ENCODE measurements around the gene MUSTN1. TPM values are rescaled to one million over a fixed set of nuclear protein-coding genes. Genes with fewer than 3 reads are reported as not detected.

Gene MUSTN1
- total and polyA plus RNA-seq, 2 donors (not counting 3 experiments of a cell fraction or from before 2014, with no cell fraction given): 1.1 to 2.2 TPM

DNA sequence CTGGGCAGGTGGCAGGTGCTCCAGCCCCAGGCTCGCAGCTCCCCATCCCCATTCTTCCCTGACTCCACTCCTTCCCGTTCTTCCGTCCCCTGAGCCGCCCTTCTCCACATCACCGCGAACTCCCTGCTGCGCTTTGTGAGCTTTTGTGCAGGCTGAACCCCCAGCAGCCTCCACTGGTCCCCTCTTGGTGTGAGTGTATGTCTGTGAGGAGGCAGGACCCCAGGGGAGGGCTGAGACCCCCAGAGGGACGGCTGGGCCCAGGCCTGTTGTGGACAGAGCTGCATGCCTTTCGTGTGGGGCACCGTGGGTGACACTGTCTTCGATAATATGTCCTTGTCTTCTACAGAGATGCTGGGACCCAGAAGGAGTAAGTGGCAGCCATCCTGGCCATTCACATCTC, 47.6 kb downstream of the MUSTN1 start:
- no peaks in the 10 kb centered on the region for H3K9me1 ChIP-seq (replicated peaks; ENCODE audit: control insufficient read depth, extremely low read depth, insufficient read depth, low read length)
- H2AFZ ChIP-seq (ENCODE audit: low read depth, low read length): no peak overlapping the region
- no peak for FAIRE-seq
- no peak overlapping the region for H3K27ac ChIP-seq (ENCODE audit: insufficient read depth, low read depth, low read length)
- no peaks in the 10 kb centered on the region for H3K36me3 ChIP-seq (ENCODE audit: control insufficient read depth in 2 of 2, extremely low read depth in 1 of 2, insufficient read depth in 2 of 2, low read length in 2 of 2)
- no peak overlapping the region for H3K4me3 ChIP-seq (replicated peaks in 1 of 3; ENCODE audit: insufficient read depth in 1 of 3, low read depth in 1 of 3, low read length in 3 of 3)
- POLR2A ChIA-PET: no interaction called here
- TF ChIP-seq, protein P1, sequence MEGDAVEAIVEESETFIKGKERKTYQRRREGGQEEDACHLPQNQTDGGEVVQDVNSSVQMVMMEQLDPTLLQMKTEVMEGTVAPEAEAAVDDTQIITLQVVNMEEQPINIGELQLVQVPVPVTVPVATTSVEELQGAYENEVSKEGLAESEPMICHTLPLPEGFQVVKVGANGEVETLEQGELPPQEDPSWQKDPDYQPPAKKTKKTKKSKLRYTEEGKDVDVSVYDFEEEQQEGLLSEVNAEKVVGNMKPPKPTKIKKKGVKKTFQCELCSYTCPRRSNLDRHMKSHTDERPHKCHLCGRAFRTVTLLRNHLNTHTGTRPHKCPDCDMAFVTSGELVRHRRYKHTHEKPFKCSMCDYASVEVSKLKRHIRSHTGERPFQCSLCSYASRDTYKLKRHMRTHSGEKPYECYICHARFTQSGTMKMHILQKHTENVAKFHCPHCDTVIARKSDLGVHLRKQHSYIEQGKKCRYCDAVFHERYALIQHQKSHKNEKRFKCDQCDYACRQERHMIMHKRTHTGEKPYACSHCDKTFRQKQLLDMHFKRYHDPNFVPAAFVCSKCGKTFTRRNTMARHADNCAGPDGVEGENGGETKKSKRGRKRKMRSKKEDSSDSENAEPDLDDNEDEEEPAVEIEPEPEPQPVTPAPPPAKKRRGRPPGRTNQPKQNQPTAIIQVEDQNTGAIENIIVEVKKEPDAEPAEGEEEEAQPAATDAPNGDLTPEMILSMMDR (IDR thresholded peaks at IDR 0.05; ENCODE audit: extremely low read depth in 1 of 2, insufficient read depth in 1 of 2, low read depth in 1 of 2, low read length in 2 of 2): no peak
- no peak for TF ChIP-seq JUN (IDR thresholded peaks at IDR 0.05; ENCODE audit: borderline replicate concordance, insufficient read depth, insufficient read length, low read depth)
- TF ChIP-seq POLR2AphosphoS5 (IDR thresholded peaks at IDR 0.05; ENCODE audit: insufficient read depth, low read depth, low read length): no peak
- TF ChIP-seq GATA2 (IDR thresholded peaks at IDR 0.05; ENCODE audit: insufficient read depth, insufficient read length, low read depth, low read length): no peak
- TF ChIP-seq POLR2A (IDR thresholded peaks at IDR 0.05; ENCODE audit: low read depth, low read length): no peak
- no peak for TF ChIP-seq FOS (IDR thresholded peaks at IDR 0.05; ENCODE audit: borderline replicate concordance, insufficient read depth, low read length)
- TF ChIP-seq EZH2 (IDR thresholded peaks at IDR 0.05; ENCODE audit: borderline replicate concordance, low read depth, low read length, severe bottlenecking): no peak
- TF ChIP-seq, protein P2, sequence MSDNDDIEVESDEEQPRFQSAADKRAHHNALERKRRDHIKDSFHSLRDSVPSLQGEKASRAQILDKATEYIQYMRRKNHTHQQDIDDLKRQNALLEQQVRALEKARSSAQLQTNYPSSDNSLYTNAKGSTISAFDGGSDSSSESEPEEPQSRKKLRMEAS (IDR thresholded peaks at IDR 0.05; ENCODE audit: insufficient read depth, insufficient read length): no peak
- no peak for TF ChIP-seq MYC (IDR thresholded peaks at IDR 0.05; ENCODE audit: low read depth, low read length)
- BruUV-seq (replicated peaks): no TSS peak
- no peaks in the 10 kb centered on the region for H3K4me1 ChIP-seq (ENCODE audit: control insufficient read depth, extremely low read depth, insufficient read depth, low read length)
- no peaks in the 10 kb centered on the region for H4K20me1 ChIP-seq (replicated peaks; ENCODE audit: control insufficient read depth, extremely low read depth, insufficient read depth, low read length)
- dilution Hi-C loops (cut with MboI; ENCODE audit: extremely low pct_ligation_motif_present, low sequenced_read_pairs) (no loop called here), intact Hi-C loops (cut with micrococcal nuclease) (no loop called here)
- CTCF ChIA-PET: interaction anchor here (1.1 to 1.7 kb wide), 2 partner anchors 12 to 13 kb away, joined by 3 to 5 read pairs; no protein-coding TSS in a partner anchor
- H3K27me3 ChIP-seq (ENCODE audit: control insufficient read depth in 2 of 2, insufficient read depth in 2 of 2, low read length in 2 of 2): peaks cover 0 to under 1% of the 10 kb centered on the region in 2 experiments
- H3K4me2 ChIP-seq (ENCODE audit: insufficient read depth, low read length): no peak overlapping the region
- no peaks in the 10 kb centered on the region for H3K9me3 ChIP-seq (replicated peaks; ENCODE audit: control insufficient read depth, insufficient read depth, low read length)
- H3K79me2 ChIP-seq (ENCODE audit: control insufficient read depth, insufficient read depth, low read length): no peaks in the 10 kb centered on the region
- H3K9ac ChIP-seq (replicated peaks; ENCODE audit: extremely low read depth, insufficient read depth, low read length): no peak overlapping the region
- no peak for DNase-seq (ENCODE audit: low read depth, low spot score)
